ES-I3 (cell line): ENCODE results near the gene PTPN2.
"Not testable (repeated sequence)": the region's sequence is repeated elsewhere in the genome, so short reads cannot be mapped to it uniquely, and the experiment has no call there.

ENCODE experiments used
- H3K36me3 ChIP-seq: 2 replicates; pipeline ENCODE4 v1.6.1; 2013; ENCODE audit warnings: mild to moderate bottlenecking, low read length, control low read depth, moderate library complexity; ENCODE audit not compliant: insufficient read depth
- H3K4me1 ChIP-seq: 2 replicates; pipeline ENCODE4 v1.6.1; 2013; ENCODE audit warnings: mild to moderate bottlenecking, control low read depth, low read length; ENCODE audit not compliant: insufficient read depth
- H3K9ac ChIP-seq: 2 replicates; pipeline ENCODE4 v1.6.1; 2013; ENCODE audit warnings: low read depth, mild to moderate bottlenecking, low read length, moderate library complexity
- H3K9me3 ChIP-seq: 2 replicates; pipeline ENCODE4 v1.6.1; 2013; ENCODE audit warnings: mild to moderate bottlenecking, low read length, moderate library complexity; ENCODE audit not compliant: control insufficient read depth, insufficient read depth

PTPN2 gene

DNA sequence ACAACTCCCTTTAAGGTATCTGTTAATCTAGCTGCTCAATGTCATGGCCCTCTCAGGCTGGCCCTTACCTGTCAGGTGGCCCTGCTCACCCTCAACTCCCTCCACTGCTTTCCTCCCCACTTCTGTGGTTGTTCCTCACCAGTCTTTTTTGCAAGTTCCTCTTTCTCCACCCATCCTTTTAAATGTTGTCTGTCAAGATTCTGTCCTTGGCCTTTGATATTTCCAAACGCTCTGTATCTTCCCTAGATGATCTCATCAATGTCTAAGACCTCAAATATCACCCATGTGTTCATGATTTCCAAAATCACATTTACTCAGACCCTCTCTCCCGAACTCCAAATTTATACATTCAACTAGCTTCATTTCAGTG lies 3.5 kb downstream of the PTPN2 start:
- Histone ChIP-seq H3K9me3 (no peaks in the 10 kb centered on the region; the same call in 1 of the 2 replicates), H3K4me1 (peaks cover 32% of the 10 kb centered on the region), H3K9ac (no peak overlapping the region), H3K36me3 (no peaks in the 10 kb centered on the region)

GRCh38 chr18:12879840-12880540 lies 4.0 kb downstream of the PTPN2 start:
- Histone ChIP-seq H3K9ac (no peak overlapping the region), H3K9me3 (no peaks in the 10 kb centered on the region; the same call in 1 of the 2 replicates), H3K36me3 (no peaks in the 10 kb centered on the region), H3K4me1 (peaks cover 31% of the 10 kb centered on the region)

GRCh38 chr18:12874992-12875391 lies 9.0 kb downstream of the PTPN2 start:
- H3K9me3 ChIP-seq, H3K9ac ChIP-seq, H3K36me3 ChIP-seq, H3K4me1 ChIP-seq: not testable (repeated sequence)

- not testable (repeated sequence) for H3K4me1 ChIP-seq, H3K9ac ChIP-seq, H3K9me3 ChIP-seq, H3K36me3 ChIP-seq
Observed at GRCh38 chr18:12873961-12874567, 10.0 kb downstream of the PTPN2 start.

GRCh38 chr18:12872408-12872807 lies 11.6 kb downstream of the PTPN2 start:
- no peaks in the 10 kb centered on the region for H3K36me3 ChIP-seq
- no peak overlapping the region for H3K9ac ChIP-seq

GRCh38 chr18:12868576-12868975 lies 15.5 kb downstream of the PTPN2 start:
- no peaks in the 10 kb centered on the region for H3K36me3 ChIP-seq
- no peak overlapping the region for H3K9ac ChIP-seq
- H3K4me1 ChIP-seq = no peaks in the 10 kb centered on the region
- H3K9me3 ChIP-seq = peaks cover 8% of the 10 kb centered on the region; the same call in 1 of the 2 replicates

More at GRCh38 chr18:12872408-12872807, 11.6 kb downstream of the PTPN2 start:
- Histone ChIP-seq H3K9me3 (peaks cover 8% of the 10 kb centered on the region; the same call in 1 of the 2 replicates), H3K4me1 (no peaks in the 10 kb centered on the region; the same call in 1 of the 2 replicates)

GRCh38 chr18:12867441-12868123 lies 16.5 kb downstream of the PTPN2 start:
- Histone ChIP-seq H3K9ac (no peak overlapping the region), H3K4me1 (peaks cover 8% of the 10 kb centered on the region)

GRCh38 chr18:12863687-12864216 lies 20.3 kb downstream of the PTPN2 start:
- peaks cover 13% of the 10 kb centered on the region for H3K4me1 ChIP-seq
- no peaks in the 10 kb centered on the region for H3K9me3 ChIP-seq
- no peaks in the 10 kb centered on the region for H3K36me3 ChIP-seq
- H3K9ac ChIP-seq = no peak overlapping the region

More at GRCh38 chr18:12867441-12868123, 16.5 kb downstream of the PTPN2 start:
- H3K36me3 ChIP-seq = no peaks in the 10 kb centered on the region
- H3K9me3 ChIP-seq = peaks cover 4% of the 10 kb centered on the region; the same call in 1 of the 2 replicates

DNA sequence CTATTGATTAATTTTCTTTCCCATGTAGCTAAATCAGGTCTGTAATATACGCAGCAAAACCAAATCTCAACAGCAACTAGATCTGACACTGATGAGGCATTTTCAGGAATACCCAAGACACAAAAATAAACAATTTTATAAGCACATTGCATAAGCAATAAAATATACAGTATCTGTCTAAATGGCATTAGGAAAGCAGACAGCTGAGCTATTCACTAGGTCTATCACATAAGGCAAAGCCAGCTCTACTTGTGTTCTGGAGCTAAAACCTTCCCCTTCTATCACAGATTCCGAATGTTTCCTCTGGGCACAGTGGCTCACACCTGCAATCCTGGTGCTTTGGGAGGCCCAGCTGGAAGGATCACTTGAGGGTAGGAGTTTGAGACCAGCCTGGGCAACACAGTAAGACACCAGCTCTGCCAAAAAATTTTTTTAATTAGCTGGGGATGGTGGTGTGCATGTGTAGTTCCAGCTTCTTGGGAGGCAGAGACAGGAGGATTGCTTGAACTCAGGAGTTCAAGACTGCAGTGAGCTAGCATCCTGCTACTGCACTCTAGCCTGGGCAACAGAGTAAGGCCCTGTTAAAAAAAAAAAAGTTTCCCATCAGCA lies 21.1 kb downstream of the PTPN2 start:
- H3K9ac ChIP-seq = no peak overlapping the region
- H3K4me1 ChIP-seq = peaks cover 13% of the 10 kb centered on the region

GRCh38 chr18:12862467-12862866 lies 21.6 kb downstream of the PTPN2 start:
- Histone ChIP-seq H3K36me3 (no peaks in the 10 kb centered on the region), H3K4me1 (peaks cover 13% of the 10 kb centered on the region), H3K9me3 (no peaks in the 10 kb centered on the region), H3K9ac (no peak overlapping the region)

More for the DNA sequence above, 21.1 kb downstream of the PTPN2 start:
- H3K36me3 ChIP-seq = no peaks in the 10 kb centered on the region
- H3K9me3 ChIP-seq = no peaks in the 10 kb centered on the region

- peaks cover 13% of the 10 kb centered on the region for H3K4me1 ChIP-seq
- no peaks in the 10 kb centered on the region for H3K9me3 ChIP-seq
- no peak overlapping the region for H3K9ac ChIP-seq
- H3K36me3 ChIP-seq = no peaks in the 10 kb centered on the region
Observed at GRCh38 chr18:12861637-12862036, 22.4 kb downstream of the PTPN2 start.

DNA sequence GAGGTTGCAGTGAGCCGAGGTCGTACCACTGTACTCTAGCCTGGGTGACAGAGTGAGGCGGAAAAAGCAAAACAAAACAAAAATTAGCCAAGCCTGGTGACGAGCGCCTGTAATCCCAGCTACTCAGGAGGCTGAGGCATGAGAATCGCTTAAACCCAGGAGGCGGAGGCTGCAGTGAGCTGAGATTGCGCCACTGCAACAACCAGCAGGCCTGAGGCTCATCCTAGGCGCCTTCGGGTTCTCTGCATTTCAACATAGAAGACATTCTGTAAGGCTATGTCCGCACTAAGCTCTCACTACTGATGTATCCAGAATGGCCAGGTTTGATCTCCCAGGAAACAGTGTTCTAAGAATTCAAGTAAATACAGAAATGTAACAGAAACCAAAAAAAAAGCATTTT lies 23.5 kb downstream of the PTPN2 start:
- no peak overlapping the region for H3K9ac ChIP-seq
- no peaks in the 10 kb centered on the region for H3K9me3 ChIP-seq
- H3K36me3 ChIP-seq = no peaks in the 10 kb centered on the region
- H3K4me1 ChIP-seq = peaks cover 13% of the 10 kb centered on the region

DNA sequence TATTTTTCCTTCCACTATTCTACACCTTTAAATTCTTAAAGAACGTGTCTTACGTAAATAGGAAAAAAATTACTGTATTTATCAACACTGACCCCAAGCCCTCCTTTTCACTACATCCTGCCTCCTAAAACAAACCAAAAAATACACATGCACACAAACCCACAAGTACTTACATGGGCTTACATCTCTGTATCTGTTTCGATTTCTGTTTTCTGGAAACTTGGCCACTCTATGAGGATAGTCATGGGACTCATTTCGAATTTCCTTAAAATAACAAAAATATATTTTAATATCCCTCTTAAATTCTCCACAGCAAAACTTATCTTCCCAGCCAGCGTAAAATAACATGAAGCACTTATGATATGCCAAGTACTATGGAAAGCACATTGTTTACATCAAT lies 25.0 kb downstream of the PTPN2 start:
- Histone ChIP-seq H3K36me3 (peaks cover 2% of the 10 kb centered on the region; the same call in 1 of the 2 replicates), H3K9ac (no peak overlapping the region), H3K4me1 (peaks cover 13% of the 10 kb centered on the region), H3K9me3 (no peaks in the 10 kb centered on the region)

DNA sequence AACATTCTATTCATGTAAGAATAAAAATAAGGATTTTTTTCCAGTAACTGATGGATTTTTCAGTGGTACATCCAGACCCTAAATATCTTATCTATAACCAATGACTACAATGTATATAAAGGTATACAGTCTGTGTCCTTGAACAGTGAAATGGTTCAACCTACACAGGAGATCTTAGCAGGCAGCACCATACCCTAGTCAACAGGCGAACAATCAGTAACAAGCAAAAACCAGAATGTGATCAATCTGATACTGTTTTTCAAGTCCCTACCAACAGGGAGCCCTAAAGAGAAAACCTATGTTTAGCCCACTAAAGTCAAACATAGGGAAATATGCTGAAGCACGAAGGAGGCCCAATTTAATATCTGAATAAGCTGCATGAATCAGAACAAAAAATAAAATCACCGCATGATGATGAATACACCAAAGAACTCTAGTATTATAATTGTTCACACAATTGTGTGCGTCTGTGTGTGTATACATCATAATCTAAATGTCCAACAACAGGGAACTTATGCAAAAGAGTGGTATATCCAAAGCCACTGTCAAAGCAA lies 26.0 kb downstream of the PTPN2 start:
- Histone ChIP-seq H3K9ac (no peak overlapping the region), H3K4me1 (peaks cover 10% of the 10 kb centered on the region), H3K36me3 (peaks cover 2% of the 10 kb centered on the region; the same call in 1 of the 2 replicates)

More for the DNA sequence above, 26.0 kb downstream of the PTPN2 start:
- no peaks in the 10 kb centered on the region for H3K9me3 ChIP-seq
